ENCODE results near the gene SYNE1. TPM values are rescaled to one million over a fixed set of nuclear protein-coding genes. Genes with fewer than 3 reads are reported as not detected.
"Not testable (repeated sequence)": the region's sequence is repeated elsewhere in the genome, so short reads cannot be mapped to it uniquely, and the experiment has no call there.

The SYNE1 gene
- total RNA-seq, 1 experiment from 2014 or later, result 14.2 TPM

DNA sequence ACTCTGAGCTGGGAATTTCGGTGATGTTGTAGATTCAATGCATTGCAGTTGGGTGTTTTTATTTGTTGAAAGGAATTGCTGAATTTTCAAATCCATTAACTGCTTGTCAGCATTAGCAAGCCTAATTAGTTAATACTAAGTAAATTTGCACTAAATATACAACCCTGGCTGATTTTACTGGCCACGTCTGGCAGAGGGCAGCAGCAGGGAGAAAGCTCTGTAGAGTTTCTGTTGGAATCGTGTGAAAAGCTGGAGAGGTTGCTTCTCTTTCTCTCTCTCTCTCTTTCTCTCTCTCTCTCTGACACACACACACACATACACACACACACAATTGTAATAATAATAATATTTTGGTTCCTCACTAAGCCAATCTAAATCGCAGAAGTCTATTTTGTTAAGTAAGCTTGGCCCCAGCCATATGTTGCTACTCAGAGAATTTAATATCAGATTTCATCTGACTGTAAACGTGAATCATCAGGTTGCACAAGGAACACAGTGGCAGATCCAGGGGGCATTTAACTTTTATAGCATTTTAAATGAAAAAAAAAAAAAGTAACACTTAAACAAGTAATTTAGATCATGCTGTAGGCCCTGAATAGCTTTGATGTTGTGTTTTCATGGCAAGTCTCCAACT lies 540.2 kb downstream of the SYNE1 start:
- DNase-seq (ENCODE audit: low read depth), result no peak
- in situ Hi-C loops (cut with HindIII; ENCODE audit: low pct_unique_long_range_greater_than_20kb, low sequenced_read_pairs), result no loop called here

- DNase-seq (ENCODE audit: low read depth), result peak; percentile 87
- in situ Hi-C loops (cut with HindIII; ENCODE audit: low pct_unique_long_range_greater_than_20kb, low sequenced_read_pairs), result no loop called here
Observed at GRCh38 chr6:152094992-152095592, 542.1 kb downstream of the SYNE1 start.

GRCh38 chr6:152094276-152094675 lies 542.9 kb downstream of the SYNE1 start:
- in situ Hi-C loops (cut with HindIII; ENCODE audit: low pct_unique_long_range_greater_than_20kb, low sequenced_read_pairs), result no loop called here

GRCh38 chr6:152093711-152094110 lies 543.5 kb downstream of the SYNE1 start:
- DNase-seq (ENCODE audit: low read depth), result no peak
- in situ Hi-C loops (cut with HindIII; ENCODE audit: low pct_unique_long_range_greater_than_20kb, low sequenced_read_pairs), result no loop called here

More at GRCh38 chr6:152094276-152094675, 542.9 kb downstream of the SYNE1 start:
- no peak for DNase-seq (ENCODE audit: low read depth)

GRCh38 chr6:152091851-152092341 lies 545.3 kb downstream of the SYNE1 start:
- in situ Hi-C loops (cut with HindIII; ENCODE audit: low pct_unique_long_range_greater_than_20kb, low sequenced_read_pairs), result no loop called here
- no peak for DNase-seq (ENCODE audit: low read depth)

GRCh38 chr6:152091201-152091600 lies 546.0 kb downstream of the SYNE1 start:
- in situ Hi-C loops (cut with HindIII; ENCODE audit: low pct_unique_long_range_greater_than_20kb, low sequenced_read_pairs), result no loop called here

GRCh38 chr6:152089992-152090391 lies 547.2 kb downstream of the SYNE1 start:
- no peak for DNase-seq (ENCODE audit: low read depth)
- in situ Hi-C loops (cut with HindIII; ENCODE audit: low pct_unique_long_range_greater_than_20kb, low sequenced_read_pairs), result no loop called here

More at GRCh38 chr6:152091201-152091600, 546.0 kb downstream of the SYNE1 start:
- no peak for DNase-seq (ENCODE audit: low read depth)

GRCh38 chr6:152087701-152088100 lies 549.5 kb downstream of the SYNE1 start:
- in situ Hi-C loops (cut with HindIII; ENCODE audit: low pct_unique_long_range_greater_than_20kb, low sequenced_read_pairs), result no loop called here
- DNase-seq (ENCODE audit: low read depth), result no peak

GRCh38 chr6:152087096-152087495 lies 550.1 kb downstream of the SYNE1 start:
- peak; percentile 3 for DNase-seq (ENCODE audit: low read depth)
- in situ Hi-C loops (cut with HindIII; ENCODE audit: low pct_unique_long_range_greater_than_20kb, low sequenced_read_pairs), result no loop called here

DNA sequence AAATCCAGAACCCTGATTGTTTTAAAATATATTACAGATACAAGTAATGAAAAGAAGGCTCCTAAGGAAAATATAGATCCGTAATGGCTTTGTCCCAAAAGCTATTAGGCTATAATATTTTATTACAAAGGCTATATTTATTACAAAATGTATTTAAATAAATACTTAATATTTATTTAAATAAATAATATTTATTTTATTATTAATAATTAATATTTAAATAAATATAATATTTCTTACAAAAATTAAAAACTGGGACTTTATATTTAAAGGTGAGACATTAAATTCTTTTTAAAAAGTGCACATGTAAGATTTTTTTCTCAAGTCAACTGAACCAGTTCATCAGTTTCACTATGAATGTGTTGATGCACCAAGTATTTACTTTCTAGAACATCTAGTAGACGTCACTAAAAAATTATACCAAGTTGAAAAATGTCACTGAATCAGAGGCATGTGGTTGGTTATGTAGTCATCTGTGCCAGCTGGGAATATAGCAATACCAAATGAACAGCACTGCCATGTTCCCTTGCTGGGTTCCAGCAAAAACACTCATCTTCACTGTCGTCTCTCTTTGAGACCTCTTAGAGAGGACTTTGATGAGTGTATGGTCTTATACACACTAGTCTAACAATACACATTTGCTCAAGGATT lies 550.8 kb downstream of the SYNE1 start:
- DNase-seq (ENCODE audit: low read depth), result no peak
- in situ Hi-C loops (cut with HindIII; ENCODE audit: low pct_unique_long_range_greater_than_20kb, low sequenced_read_pairs), result no loop called here

GRCh38 chr6:152085451-152085921 lies 551.7 kb downstream of the SYNE1 start:
- DNase-seq (ENCODE audit: low read depth), result peak; percentile 41
- in situ Hi-C loops (cut with HindIII; ENCODE audit: low pct_unique_long_range_greater_than_20kb, low sequenced_read_pairs), result no loop called here

DNA sequence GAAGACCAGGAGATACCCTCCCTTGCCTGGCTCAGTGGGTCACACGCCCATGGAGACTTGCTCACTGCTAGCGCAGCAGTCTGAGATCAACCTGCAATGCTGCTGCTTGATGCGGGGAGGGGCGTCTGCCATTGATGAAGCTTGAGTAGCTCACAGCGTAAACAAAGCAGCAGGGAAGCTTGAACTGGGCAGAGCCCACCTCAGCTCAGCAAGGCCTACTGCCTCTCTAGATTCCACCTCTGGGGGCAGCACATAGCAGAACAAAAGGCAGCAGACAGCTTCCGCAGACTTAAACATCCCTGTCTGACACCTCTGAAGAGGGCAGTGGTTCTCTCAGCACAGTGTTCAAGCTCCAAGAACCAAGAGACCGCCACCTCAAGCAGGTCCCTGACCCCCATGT lies 558.4 kb downstream of the SYNE1 start:
- in situ Hi-C loops (cut with HindIII; ENCODE audit: low pct_unique_long_range_greater_than_20kb, low sequenced_read_pairs), result no loop called here

GRCh38 chr6:152078001-152078400 lies 559.2 kb downstream of the SYNE1 start:
- in situ Hi-C loops (cut with HindIII; ENCODE audit: low pct_unique_long_range_greater_than_20kb, low sequenced_read_pairs), result no loop called here
- no peak for DNase-seq (ENCODE audit: low read depth)

More for the DNA sequence above, 558.4 kb downstream of the SYNE1 start:
- DNase-seq (ENCODE audit: low read depth), result no peak

GRCh38 chr6:152076242-152076641 lies 560.9 kb downstream of the SYNE1 start:
- DNase-seq (ENCODE audit: low read depth); in situ Hi-C loops (cut with HindIII; ENCODE audit: low pct_unique_long_range_greater_than_20kb, low sequenced_read_pairs): not testable (repeated sequence)

DNA sequence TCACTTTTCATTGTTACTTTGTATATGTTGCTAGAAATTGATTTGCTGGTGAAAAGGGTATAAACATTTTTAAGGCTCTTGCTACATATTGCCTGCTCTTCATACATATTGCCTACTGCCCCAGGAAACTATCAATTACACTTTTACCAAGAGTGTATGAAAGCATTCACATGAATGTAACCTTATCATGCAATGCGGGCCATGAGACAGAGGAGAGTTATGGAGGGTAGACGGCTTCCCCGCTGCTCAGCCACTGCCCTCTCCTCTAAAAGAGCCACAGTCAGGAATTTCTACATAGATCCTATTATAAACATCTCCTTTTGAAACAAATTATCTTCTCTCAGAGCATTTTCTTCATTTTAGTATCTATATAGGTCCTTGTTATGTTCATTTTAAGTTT lies 565.3 kb downstream of the SYNE1 start:
- in situ Hi-C loops (cut with HindIII; ENCODE audit: low pct_unique_long_range_greater_than_20kb, low sequenced_read_pairs), result no loop called here
- no peak for DNase-seq (ENCODE audit: low read depth)

Other genes with a start within 250 kb of the SYNE1 start
- not detected in 2 replicates for gene MYCT1, start 60.5 kb upstream of the SYNE1 start, total RNA-seq (2014; rRNA removed; shearing (Covaris generic); ENCODE audit: low replicate concordance)
- gene VIP, start 113.4 kb upstream of the SYNE1 start, total RNA-seq (2014; rRNA removed; shearing (Covaris generic); ENCODE audit: low replicate concordance), result not detected in 2 replicates

Data from Caki2 (cell line).